OCI-LY7 (cell line): ENCODE data around the gene UBALD1.
"Not testable (repeated sequence)": the region's sequence is repeated elsewhere in the genome, so short reads cannot be mapped to it uniquely, and the experiment has no call there.

Source experiments
- EZH2phosphoT487 ChIP-seq: fragments of 200-600 bp; sonication (generic); IDR thresholded peaks from 2 replicates; pipeline ENCODE4 v1.6.1; 2018; ENCODE audit warnings: low read depth, borderline replicate concordance, mild to moderate bottlenecking, mixed run types, antibody characterized with exemption, low read length, moderate library complexity, mixed read lengths
- TF ChIP-seq, protein P1 (sequence below): fragments of 200-600 bp; sonication (generic); conservative IDR thresholded peaks from 2 replicates; pipeline ENCODE4 v1.5.1; 2014; ENCODE audit warnings: mild to moderate bottlenecking, antibody characterized with exemption, low read length, moderate library complexity, mixed read lengths

DNA sequence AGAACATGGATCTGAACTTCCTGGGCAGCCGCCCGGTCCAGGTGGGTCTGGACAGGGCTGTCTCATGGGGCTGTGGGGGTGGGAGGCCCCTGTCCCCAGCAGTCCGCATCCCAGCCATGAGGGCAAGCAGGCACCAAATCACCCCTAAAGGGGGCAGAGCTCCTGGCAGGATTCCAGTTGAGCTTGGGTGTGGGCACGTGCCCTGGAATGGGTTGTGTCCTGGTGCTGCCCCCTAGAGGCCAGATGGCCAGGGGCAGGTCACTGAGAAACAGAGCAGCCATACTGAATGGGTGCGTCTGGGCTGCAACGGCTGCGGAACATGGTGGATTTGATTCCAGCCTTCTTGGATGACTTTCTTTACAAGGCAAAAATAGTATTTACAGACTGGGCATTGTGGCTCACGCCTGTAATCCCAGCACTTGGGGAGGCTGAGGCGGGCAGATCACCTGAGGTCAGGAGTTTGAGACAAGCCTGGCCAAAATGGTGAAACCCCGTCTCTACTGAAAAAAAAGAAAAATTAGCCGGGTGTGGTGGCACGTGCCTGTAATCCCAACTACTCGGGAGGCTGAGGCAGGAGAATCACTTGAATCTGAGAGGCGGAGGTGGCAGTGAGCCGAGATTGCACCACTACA lies 35.9 kb upstream of the UBALD1 start:
- TF ChIP-seq, protein P1, sequence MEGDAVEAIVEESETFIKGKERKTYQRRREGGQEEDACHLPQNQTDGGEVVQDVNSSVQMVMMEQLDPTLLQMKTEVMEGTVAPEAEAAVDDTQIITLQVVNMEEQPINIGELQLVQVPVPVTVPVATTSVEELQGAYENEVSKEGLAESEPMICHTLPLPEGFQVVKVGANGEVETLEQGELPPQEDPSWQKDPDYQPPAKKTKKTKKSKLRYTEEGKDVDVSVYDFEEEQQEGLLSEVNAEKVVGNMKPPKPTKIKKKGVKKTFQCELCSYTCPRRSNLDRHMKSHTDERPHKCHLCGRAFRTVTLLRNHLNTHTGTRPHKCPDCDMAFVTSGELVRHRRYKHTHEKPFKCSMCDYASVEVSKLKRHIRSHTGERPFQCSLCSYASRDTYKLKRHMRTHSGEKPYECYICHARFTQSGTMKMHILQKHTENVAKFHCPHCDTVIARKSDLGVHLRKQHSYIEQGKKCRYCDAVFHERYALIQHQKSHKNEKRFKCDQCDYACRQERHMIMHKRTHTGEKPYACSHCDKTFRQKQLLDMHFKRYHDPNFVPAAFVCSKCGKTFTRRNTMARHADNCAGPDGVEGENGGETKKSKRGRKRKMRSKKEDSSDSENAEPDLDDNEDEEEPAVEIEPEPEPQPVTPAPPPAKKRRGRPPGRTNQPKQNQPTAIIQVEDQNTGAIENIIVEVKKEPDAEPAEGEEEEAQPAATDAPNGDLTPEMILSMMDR: peak; percentile 90
- not testable (repeated sequence) for TF ChIP-seq EZH2phosphoT487
